Stimulated activated CD4-positive, alpha-beta T cell treated with anti-CD3 and anti-CD28 coated beads, Interleukin-1b, Interleukin-23, amount 100 ng/mL, for 1 hour (primary cell): ENCODE data around the gene PSMD5.

Experiments used
- DNase-seq, 2 donors: peaks; one replicate each; pipeline ENCODE4 v3.0.0-alpha.2; 2020; ENCODE audit warnings: low read depth in 2 of 2

Gene PSMD5

GRCh38 chr9:120855827-120856670 is 13.3 kb upstream of the PSMD5 start:
- DNase-seq, result no peak

- no peak for DNase-seq
Measured at GRCh38 chr9:120854596-120855327, 12.0 kb upstream of the PSMD5 start.

DNA sequence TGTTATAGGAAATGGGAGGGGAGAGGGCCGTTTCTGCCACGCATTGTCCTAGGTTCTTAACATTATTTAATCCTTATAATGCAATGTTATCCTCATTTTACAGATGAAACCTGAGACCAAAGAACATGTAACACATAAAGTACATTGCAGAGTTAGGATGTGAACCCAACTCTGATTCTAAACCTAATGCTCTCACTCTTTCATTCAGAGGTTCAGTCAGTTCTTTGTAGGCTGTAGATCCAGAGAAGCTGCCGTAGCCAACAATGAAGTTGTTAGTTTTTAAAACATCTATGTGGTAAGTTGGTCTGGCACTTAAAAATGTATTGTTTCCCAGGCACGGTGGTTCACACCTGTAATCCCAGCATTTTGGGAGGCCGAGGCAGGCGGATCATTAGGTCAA is 10.5 kb upstream of the PSMD5 start:
- no peak for DNase-seq

- no peak for DNase-seq
Measured at GRCh38 chr9:120852240-120853010, 9.7 kb upstream of the PSMD5 start.

DNA sequence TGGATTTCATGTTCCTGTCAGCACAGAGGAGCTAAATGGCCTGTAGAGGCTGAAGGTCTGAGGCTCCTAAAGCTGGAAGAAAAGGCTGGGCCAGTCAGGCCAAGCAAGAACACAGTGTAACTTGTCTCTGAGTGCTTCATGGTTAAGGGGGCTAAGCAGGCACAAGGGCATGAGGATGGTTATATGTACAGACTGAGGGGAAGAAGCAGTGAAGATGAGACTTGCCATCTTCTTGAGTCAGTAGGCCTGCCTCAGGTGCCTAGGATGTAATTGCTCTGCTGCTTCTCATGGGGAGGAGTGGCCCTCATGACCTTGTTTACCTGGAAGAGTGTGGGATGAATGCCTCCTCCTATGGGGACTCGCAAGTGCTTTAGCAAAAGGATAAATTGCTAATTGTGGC is 8.7 kb upstream of the PSMD5 start:
- no peak for DNase-seq

DNA sequence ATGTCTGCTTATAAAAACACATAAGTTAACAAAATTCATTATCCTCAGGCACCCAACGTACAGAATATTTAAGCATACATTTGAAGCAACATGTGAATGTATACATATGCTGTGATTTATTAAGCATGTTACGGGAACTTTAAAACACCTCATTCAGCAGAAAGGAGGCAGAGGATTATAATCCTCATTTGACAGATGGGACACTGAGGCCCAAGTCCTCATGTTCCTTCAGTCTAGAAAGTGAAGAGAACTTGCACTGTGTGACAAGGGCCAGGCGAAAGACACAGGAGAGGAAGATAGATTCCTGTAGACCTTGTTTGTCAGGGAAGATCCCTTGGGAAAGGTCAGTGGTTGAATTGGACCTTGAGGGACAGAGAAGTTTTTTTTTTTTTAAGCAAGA is 7.6 kb upstream of the PSMD5 start:
- no peak for DNase-seq

DNA sequence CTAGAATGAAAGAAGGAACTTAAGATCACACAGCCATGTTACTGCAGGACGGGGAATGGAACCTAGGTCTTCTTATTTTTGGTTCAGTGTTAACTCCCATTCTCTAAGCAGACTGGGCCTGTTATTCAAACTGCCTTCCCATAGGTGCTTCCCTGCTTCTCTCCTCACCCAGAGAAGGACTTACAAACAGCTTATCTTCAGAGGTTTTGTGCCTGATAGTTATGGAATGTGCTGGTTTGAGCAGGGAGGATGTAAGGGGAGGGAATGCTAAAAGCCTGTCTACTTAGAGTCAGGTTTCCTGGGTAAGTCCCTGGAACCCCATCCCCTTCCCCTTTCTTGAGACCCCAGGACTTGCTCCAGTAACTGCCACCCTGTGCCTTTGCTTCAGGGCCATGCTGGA is 4.2 kb upstream of the PSMD5 start:
- no peak for DNase-seq

DNA sequence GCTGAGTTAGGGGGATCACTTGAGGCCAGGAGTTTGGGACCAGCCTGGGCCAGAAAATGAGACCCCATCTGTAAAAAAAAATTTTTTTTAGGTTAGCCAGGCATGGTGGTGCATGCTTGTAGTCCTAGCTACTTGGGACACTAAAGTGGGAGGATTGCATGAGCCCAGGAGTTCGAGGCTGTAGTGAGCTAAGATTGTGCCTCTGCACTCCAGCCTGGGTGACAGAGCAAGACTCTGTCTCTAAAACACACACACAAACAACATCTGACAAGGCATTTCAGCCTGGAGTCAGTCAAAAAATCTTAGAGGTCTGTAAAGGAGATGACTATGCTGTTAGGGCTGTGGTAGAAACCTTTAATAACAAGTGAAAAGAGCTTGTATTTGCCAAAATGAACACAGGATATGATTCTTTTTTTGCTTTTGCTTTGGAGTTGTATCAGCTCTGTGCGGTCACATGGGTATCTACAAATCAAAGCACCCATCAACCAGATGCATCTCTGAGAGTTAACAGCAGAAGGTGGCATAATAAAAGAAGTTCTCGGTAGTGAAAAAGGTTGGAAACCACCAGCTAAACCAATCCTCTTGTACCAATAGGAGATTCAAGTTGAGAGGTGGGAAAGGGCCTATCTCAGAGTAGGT is 3.6 kb upstream of the PSMD5 start:
- no peak for DNase-seq

DNA sequence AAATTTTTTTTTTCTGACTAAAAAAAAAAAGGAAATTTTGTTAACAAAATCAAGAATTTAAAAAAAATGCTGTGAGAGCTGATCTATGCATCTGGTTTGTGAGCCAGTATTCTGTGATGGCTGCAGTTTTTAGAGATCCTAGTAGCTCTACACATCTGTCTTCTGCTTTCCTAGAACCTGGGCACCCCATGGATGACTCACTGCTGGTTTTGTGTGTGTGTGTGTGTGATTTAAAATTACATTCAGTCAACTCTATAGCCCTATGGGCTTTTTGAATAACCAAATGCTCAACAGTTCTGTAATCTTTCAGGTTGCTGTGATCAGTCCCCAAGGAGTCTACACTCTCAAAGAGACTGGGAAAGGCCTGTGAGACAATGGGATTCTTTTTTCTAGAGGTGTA is 2.5 kb upstream of the PSMD5 start:
- DNase-seq, result no peak

DNA sequence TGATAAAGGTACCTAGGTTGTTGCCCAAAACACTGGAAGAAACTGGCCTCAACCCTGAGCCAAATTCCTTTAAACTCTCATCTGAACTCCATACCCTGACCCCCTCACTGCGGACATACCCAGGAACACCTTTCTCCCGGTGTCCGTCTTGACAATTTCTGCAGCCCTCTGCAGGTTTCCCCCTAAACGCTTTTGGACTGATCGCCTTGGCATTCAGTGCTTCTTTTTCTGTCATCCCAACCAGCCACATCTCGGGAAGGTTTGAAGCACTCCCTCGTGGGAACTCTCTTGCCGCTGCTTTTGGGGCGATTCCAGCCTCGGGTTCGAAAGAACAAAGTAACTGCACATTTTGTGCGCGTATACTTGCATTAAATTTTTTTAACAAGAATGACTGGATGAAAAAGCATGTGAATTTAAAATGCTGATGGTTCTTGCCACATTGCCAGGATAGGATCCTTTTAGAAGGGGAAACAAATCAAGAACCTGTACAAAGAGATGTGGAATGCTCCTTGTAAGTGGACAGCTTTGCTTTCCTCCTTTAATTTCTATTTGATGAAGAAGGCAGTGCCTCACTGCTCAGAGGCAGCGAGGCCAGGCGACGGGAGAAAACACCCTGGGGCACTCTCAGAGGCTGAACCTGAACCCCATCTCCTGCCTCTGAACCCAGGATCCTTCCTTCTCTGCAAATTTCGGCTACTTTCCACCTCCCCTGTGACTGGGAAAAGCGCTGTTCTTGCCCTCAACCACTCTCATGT is 615 bp downstream of the PSMD5 start:
- DNase-seq, result no peak

GRCh38 chr9:120839146-120839545 is 3.6 kb downstream of the PSMD5 start:
- DNase-seq, result no peak

DNA sequence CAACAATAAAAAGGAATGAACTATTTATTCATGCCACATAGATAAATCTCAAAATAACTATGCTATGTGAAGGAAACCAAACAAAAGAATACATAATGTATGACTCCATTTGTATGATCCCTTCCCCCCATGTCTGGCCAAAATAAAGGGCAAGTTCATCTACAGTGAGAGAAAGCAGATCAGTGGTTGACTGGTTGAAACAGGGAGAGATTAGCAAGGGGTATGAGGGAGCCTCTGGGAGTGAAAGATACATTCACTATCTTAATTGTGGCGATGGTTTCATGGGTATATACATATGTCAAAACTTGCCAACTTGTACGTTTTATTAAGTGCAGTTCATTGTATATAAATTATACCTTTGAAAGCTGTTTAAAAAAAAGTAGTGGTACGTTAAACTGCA is 4.8 kb downstream of the PSMD5 start:
- no peak for DNase-seq

DNA sequence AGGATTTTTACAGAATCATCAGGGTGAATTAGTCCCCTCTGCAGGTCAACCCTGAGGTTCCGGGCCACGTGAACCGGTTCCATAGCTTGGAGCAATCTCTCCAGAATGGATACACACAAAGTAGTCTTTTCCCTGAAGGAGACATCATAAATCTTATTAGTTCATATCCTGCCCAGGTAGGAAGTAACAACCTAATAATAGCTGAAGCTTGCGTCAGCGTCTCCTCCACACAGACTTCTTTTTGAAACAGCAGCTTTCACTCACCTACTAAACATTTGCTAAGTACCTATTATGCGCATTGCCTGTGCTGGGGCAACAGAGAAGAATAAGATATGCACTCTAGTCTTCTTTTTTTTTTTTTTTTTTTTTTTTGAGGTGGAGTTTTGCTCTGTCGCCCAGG is 9.4 kb downstream of the PSMD5 start:
- DNase-seq, result no peak

DNA sequence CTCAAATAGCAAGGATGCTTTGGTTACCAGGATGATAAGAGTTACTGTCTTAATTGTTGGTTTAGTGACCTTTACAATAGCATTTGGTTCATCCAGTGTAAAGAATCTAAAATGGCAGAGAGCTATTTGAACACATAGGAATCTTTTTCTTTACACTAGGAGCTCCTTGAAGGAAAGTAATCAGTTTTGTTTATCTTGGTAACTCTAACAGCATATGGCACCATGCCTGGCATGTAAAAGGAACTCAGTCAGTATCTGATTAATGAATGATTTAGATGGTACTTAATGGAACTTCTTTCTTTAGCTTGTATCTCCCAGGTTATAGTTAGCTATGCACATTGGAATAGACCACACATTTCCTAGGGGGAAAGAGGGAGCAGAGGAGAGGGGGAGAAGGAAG is 9.9 kb downstream of the PSMD5 start:
- DNase-seq, result no peak

GRCh38 chr9:120830865-120831264 is 11.9 kb downstream of the PSMD5 start:
- no peak for DNase-seq

GRCh38 chr9:120830151-120830550 is 12.6 kb downstream of the PSMD5 start:
- no peak for DNase-seq

GRCh38 chr9:120829650-120830049 is 13.1 kb downstream of the PSMD5 start:
- DNase-seq, result no peak

DNA sequence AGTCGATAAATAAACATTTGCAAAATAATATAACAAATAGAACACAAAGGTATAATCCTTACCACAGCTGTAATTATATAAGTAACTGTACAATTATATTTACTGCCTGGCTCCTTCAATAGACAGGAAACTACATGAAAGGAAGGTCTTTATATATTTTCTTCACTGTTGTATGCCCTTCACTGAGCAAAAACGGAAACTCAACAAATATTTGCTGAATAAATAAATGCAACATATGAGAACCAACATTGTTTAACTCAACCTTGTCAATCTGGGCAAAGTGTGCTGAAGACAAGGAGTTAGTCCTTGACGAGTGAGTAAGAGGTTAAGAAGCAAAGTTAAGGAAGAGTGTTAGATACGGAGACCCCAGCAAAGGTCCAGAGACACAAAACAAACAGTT is 22.6 kb downstream of the PSMD5 start:
- DNase-seq, result no peak

DNA sequence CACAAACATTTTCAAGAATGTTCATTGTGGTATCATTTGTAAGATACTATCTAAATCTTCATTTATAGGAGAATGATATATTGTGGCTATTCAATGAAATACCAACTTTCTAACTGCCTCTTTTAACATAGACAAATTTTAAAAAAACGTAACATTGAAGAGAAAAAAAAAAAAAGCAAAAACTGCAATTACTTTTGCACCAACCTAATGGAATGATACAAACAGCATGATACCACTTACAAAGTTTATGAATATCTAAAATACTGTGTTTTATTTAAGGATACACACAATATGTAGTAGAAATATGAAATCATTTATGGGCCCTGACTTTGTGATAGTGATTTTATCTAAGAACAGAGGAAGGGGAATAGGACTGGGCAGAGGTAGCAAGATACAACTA is 24.1 kb downstream of the PSMD5 start:
- DNase-seq, result no peak

GRCh38 chr9:120815075-120815474 is 27.6 kb downstream of the PSMD5 start:
- DNase-seq, result no peak

DNA sequence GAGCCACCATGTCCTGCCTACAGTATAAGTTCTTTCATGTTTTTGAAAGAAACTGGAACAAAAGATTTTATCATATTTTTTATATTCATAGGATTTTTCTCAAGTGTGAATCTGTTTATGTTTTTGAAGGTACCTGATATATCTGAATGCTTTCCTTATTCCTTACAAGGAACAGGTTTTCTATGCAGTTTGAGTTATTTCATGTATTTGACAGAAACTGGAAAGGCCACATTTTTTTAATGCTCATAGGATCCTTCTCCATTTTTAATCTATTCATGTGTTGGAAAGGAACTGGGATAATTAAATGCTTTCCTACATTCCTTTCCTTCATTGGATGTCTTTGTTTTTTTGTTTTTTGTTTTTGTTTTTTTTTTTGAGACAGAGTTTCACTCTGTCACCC is 33.8 kb downstream of the PSMD5 start:
- DNase-seq, result no peak
